HepG2 (cell line): ENCODE results near the gene THOC1. TPM values are rescaled to one million over a fixed set of nuclear protein-coding genes. Genes with fewer than 3 reads are reported as not detected.

Experiments used
- BCL6 ChIP-seq: IDR thresholded peaks from 2 replicates; pipeline ENCODE4 v1.6.1; 2016; ENCODE audit warnings: missing genetic modification reagents, missing compliant biosample characterization
- FOSL1 ChIP-seq: sonication (generic); formaldehyde crosslinking; IDR thresholded peaks from 2 replicates; pipeline ENCODE4 v1.9.0; 2021; ENCODE audit warnings: missing genetic modification reagents, borderline replicate concordance
- KDM3A ChIP-seq: IDR thresholded peaks from 2 replicates; pipeline ENCODE4 v1.6.1; 2018; ENCODE audit warnings: low read depth, missing compliant biosample characterization
- MED13 ChIP-seq: sonication (generic); formaldehyde crosslinking; IDR thresholded peaks from 2 replicates; pipeline ENCODE4 v1.5.0; 2020; ENCODE audit warnings: missing genetic modification reagents
- MED8 ChIP-seq: sonication (generic); formaldehyde crosslinking; IDR thresholded peaks from 2 replicates; pipeline ENCODE4 v1.8.1; 2023; ENCODE audit warnings: mild to moderate bottlenecking, missing genetic modification reagents; ENCODE audit not compliant: insufficient replicate concordance
- RFXANK ChIP-seq: IDR thresholded peaks from 2 replicates; pipeline ENCODE4 v1.6.1; 2016
- SNAI1 ChIP-seq: sonication (generic); formaldehyde crosslinking; IDR thresholded peaks from 2 replicates; pipeline ENCODE4 v1.5.0; 2020; ENCODE audit warnings: mild to moderate bottlenecking, missing genetic modification reagents, borderline replicate concordance
- SRF ChIP-seq: IDR thresholded peaks from 2 replicates; pipeline ENCODE4 v1.6.1; 2011; ENCODE audit warnings: mild to moderate bottlenecking, low read depth, low read length, moderate library complexity
- SRSF9 ChIP-seq: fragments of 200-400 bp; formaldehyde crosslinking; IDR thresholded peaks from 2 replicates; pipeline ENCODE4 v1.6.1; 2018; ENCODE audit warnings: borderline replicate concordance, mild to moderate bottlenecking, low read depth, low read length; ENCODE audit not compliant: insufficient read depth, poor library complexity, severe bottlenecking
- TSC22D2 ChIP-seq: sonication (generic); formaldehyde crosslinking; IDR thresholded peaks from 2 replicates; pipeline ENCODE4 v1.5.1; 2020; ENCODE audit warnings: missing genetic modification reagents, mild to moderate bottlenecking, borderline replicate concordance
- ZBTB38 ChIP-seq: sonication (generic); formaldehyde crosslinking; IDR thresholded peaks from 2 replicates; pipeline ENCODE4 v1.5.1; 2020; ENCODE audit warnings: mild to moderate bottlenecking, missing genetic modification reagents
- ZFP36 ChIP-seq: fragments of 150-350 bp; IDR thresholded peaks from 2 replicates; pipeline ENCODE4 v1.6.1; 2018; ENCODE audit warnings: borderline replicate concordance, low read length, low read depth; ENCODE audit not compliant: partially characterized antibody
- ZNF263 ChIP-seq: sonication (generic); formaldehyde crosslinking; IDR thresholded peaks from 2 replicates; pipeline ENCODE4 v1.4.0; 2020; ENCODE audit warnings: missing genetic modification reagents
- ZNF530 ChIP-seq: sonication (generic); formaldehyde crosslinking; IDR thresholded peaks from 2 replicates; pipeline ENCODE4 v1.5.0; 2020; ENCODE audit warnings: low read depth, mild to moderate bottlenecking, missing genetic modification reagents
- ZNF570 ChIP-seq: sonication (generic); formaldehyde crosslinking; IDR thresholded peaks from 2 replicates; pipeline ENCODE4 v1.4.0; 2020; ENCODE audit warnings: mild to moderate bottlenecking, missing genetic modification reagents, borderline replicate concordance
- ZNF616 ChIP-seq: sonication (generic); formaldehyde crosslinking; IDR thresholded peaks from 2 replicates; pipeline ENCODE4 v1.5.0; 2020; ENCODE audit warnings: low read depth, mild to moderate bottlenecking, missing genetic modification reagents
- polyA plus RNA-seq, 8 experiments: library from polyadenylated mRNA; depleted of rRNA in 3 of 8; stranded (reverse) in 7 of 8; unstranded in 1 of 8; fragments of >200 nt; fragmentation: Illumina TruSeq in 4 of 8; extraction: Trizol in 4 of 8; gene quantifications; 2 replicates each; pipeline versions ENCODE4 v1.2.1 to v1.2.3, GENCODE V29; 2011 to 2016; ENCODE audit warnings: low read depth in 4 of 8, missing spikeins in 1 of 8, mixed read lengths in 1 of 8; ENCODE audit not compliant: insufficient read depth in 1 of 8
- total RNA-seq, 5 experiments: library from RNA; depleted of rRNA; stranded (reverse); fragments of >200 nt; fragmentation: Illumina TruSeq; extraction: Trizol; gene quantifications; 2 replicates each; pipeline ENCODE4 v1.2.3, GENCODE V29; 2016; ENCODE audit warnings: low read depth in 1 of 5
- TF ChIP-seq, protein P1 (sequence below): sonication (generic); formaldehyde crosslinking; IDR thresholded peaks from 2 replicates; pipeline ENCODE4 v1.4.0; 2020; ENCODE audit warnings: mild to moderate bottlenecking, missing genetic modification reagents
- TF ChIP-seq, protein P2 (sequence below): sonication (generic); formaldehyde crosslinking; IDR thresholded peaks from 2 replicates; pipeline ENCODE4 v1.5.1; 2020; ENCODE audit warnings: missing genetic modification reagents, mild to moderate bottlenecking, borderline replicate concordance
- TF ChIP-seq, protein P3 (sequence below): sonication (generic); formaldehyde crosslinking; IDR thresholded peaks from 2 replicates; pipeline ENCODE4 v1.9.0; 2021; ENCODE audit warnings: missing genetic modification reagents, borderline replicate concordance

THOC1 gene
- total and polyA plus RNA-seq, 2 of the 13 experiments (the other 11 are each of a cell fraction or from before 2014, with no cell fraction given): 40.6 to 56.7 TPM

DNA sequence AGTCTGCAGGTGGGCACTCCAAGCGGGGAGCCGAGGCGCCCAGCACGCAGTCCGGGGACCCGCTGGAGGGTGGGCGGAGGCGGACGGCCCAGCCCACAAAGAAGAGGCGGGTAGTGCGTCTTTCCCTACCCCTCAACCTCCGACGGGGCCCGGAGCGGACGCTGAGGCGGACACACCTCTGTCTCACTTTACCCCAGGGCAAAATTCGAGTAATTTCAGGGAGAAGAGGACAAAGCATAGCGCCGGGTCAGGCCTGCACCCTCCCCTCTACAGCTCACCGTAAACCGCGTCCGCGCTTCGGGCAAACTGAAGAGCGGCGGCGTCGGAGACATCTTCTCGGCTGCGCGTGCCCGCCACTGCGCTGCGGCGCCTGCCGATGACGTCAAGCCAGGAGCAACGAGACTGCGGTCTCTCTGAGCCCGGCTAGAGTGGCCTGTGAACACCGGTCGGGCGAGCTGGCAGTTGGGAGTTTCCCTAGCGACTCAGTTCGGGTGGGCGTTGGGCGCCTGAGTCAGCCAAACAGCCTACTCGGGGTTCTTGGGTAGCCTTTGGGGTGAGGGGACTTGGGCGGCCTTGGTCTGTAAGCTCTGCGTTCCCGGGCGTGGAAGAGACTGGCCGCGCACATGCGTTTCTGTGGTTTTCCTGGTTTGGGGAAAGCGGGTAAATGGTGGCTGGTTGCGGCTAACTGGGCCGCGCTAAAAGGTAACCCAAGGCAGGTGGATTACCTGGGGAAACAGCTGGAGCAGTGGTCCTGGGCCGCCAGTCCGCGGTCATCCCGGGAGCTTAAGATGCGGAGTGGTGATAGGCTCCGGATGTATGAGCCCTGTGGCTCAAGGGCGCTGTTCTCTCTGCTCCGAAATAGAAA is at the start of gene THOC1 (continued):
- TF ChIP-seq, protein P1, sequence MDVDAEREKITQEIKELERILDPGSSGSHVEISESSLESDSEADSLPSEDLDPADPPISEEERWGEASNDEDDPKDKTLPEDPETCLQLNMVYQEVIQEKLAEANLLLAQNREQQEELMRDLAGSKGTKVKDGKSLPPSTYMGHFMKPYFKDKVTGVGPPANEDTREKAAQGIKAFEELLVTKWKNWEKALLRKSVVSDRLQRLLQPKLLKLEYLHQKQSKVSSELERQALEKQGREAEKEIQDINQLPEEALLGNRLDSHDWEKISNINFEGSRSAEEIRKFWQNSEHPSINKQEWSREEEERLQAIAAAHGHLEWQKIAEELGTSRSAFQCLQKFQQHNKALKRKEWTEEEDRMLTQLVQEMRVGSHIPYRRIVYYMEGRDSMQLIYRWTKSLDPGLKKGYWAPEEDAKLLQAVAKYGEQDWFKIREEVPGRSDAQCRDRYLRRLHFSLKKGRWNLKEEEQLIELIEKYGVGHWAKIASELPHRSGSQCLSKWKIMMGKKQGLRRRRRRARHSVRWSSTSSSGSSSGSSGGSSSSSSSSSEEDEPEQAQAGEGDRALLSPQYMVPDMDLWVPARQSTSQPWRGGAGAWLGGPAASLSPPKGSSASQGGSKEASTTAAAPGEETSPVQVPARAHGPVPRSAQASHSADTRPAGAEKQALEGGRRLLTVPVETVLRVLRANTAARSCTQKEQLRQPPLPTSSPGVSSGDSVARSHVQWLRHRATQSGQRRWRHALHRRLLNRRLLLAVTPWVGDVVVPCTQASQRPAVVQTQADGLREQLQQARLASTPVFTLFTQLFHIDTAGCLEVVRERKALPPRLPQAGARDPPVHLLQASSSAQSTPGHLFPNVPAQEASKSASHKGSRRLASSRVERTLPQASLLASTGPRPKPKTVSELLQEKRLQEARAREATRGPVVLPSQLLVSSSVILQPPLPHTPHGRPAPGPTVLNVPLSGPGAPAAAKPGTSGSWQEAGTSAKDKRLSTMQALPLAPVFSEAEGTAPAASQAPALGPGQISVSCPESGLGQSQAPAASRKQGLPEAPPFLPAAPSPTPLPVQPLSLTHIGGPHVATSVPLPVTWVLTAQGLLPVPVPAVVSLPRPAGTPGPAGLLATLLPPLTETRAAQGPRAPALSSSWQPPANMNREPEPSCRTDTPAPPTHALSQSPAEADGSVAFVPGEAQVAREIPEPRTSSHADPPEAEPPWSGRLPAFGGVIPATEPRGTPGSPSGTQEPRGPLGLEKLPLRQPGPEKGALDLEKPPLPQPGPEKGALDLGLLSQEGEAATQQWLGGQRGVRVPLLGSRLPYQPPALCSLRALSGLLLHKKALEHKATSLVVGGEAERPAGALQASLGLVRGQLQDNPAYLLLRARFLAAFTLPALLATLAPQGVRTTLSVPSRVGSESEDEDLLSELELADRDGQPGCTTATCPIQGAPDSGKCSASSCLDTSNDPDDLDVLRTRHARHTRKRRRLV (CRISPR knock-in tag): peak; percentile 21; the same call in 1 of the 2 replicates
- TF ChIP-seq, protein P2, sequence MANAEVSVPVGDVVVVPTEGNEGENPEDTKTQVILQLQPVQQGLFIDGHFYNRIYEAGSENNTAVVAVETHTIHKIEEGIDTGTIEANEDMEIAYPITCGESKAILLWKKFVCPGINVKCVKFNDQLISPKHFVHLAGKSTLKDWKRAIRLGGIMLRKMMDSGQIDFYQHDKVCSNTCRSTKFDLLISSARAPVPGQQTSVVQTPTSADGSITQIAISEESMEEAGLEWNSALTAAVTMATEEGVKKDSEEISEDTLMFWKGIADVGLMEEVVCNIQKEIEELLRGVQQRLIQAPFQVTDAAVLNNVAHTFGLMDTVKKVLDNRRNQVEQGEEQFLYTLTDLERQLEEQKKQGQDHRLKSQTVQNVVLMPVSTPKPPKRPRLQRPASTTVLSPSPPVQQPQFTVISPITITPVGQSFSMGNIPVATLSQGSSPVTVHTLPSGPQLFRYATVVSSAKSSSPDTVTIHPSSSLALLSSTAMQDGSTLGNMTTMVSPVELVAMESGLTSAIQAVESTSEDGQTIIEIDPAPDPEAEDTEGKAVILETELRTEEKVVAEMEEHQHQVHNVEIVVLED (CRISPR knock-in tag): peak; percentile 90
- TF ChIP-seq, protein P3, sequence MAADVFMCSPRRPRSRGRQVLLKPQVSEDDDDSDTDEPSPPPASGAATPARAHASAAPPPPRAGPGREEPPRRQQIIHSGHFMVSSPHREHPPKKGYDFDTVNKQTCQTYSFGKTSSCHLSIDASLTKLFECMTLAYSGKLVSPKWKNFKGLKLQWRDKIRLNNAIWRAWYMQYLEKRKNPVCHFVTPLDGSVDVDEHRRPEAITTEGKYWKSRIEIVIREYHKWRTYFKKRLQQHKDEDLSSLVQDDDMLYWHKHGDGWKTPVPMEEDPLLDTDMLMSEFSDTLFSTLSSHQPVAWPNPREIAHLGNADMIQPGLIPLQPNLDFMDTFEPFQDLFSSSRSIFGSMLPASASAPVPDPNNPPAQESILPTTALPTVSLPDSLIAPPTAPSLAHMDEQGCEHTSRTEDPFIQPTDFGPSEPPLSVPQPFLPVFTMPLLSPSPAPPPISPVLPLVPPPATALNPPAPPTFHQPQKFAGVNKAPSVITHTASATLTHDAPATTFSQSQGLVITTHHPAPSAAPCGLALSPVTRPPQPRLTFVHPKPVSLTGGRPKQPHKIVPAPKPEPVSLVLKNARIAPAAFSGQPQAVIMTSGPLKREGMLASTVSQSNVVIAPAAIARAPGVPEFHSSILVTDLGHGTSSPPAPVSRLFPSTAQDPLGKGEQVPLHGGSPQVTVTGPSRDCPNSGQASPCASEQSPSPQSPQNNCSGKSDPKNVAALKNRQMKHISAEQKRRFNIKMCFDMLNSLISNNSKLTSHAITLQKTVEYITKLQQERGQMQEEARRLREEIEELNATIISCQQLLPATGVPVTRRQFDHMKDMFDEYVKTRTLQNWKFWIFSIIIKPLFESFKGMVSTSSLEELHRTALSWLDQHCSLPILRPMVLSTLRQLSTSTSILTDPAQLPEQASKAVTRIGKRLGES (CRISPR knock-in tag): 0 out of 2 replicates have a peak, but pooled peaks have one; percentile 27
- TF ChIP-seq SRF: 0 out of 2 replicates have a peak, but pooled peaks have one; percentile 43
- TF ChIP-seq SRSF9: no peak
- TF ChIP-seq ZBTB38: 0 out of 2 replicates have a peak, but pooled peaks have one; percentile 61
- no peak for TF ChIP-seq RFXANK
- TF ChIP-seq ZNF616: no peak
- peak; percentile 81 for TF ChIP-seq SNAI1 (CRISPR knock-in tag)
- 0 out of 2 replicates have a peak, but pooled peaks have one; percentile 57 for TF ChIP-seq ZNF570 (CRISPR knock-in tag)
- peak; percentile 23; the same call in 1 of the 2 replicates for TF ChIP-seq ZNF263 (CRISPR knock-in tag)
- TF ChIP-seq MED13: no peak
- TF ChIP-seq MED8 (CRISPR knock-in tag): peak; percentile 70
- TF ChIP-seq TSC22D2 (CRISPR knock-in tag): no peak
- TF ChIP-seq ZFP36: no peak
- no peak for TF ChIP-seq FOSL1 (CRISPR knock-in tag)
- peak; percentile 76; the same call in 1 of the 2 replicates for TF ChIP-seq KDM3A
- TF ChIP-seq ZNF530 (CRISPR knock-in tag): no peak
- peak; percentile 44; the same call in 1 of the 2 replicates for TF ChIP-seq BCL6 (CRISPR knock-in tag)
